Kidney (tissue), 14 donors: Measurements from ENCODE around the gene PNPO. TPM values are rescaled to one million over a fixed set of nuclear protein-coding genes. Genes with fewer than 3 reads are reported as not detected.

Source experiments
- DNase-seq, 5 donors: peaks; one replicate each; pipeline ENCODE4 v3.0.0-alpha.2; 2013 to 2020
- FAIRE-seq: peaks from 2 replicates; lab custom pipeline; 2012; peaks lifted over from hg19 to GRCh38; lab: Jason Lieb, UNC
- H3K27ac ChIP-seq, 2 donors: one replicate each; pipeline ENCODE4 v1.7.0; 2013; ENCODE audit warnings: low read depth in 2 of 2, low read length in 2 of 2, inconsistent platforms in 1 of 2
- H3K27me3 ChIP-seq: one replicate; pipeline ENCODE4 v1.7.1; 2013; ENCODE audit warnings: low read length, inconsistent platforms; ENCODE audit not compliant: control insufficient read depth, insufficient read depth
- H3K36me3 ChIP-seq, 3 donors: one replicate each; pipeline versions ENCODE4 v1.7.0 to v1.7.1; 2013; ENCODE audit warnings: low read length in 3 of 3, control low read depth in 1 of 3, inconsistent platforms in 1 of 3; ENCODE audit not compliant: insufficient read depth in 3 of 3, control insufficient read depth in 2 of 3
- H3K4me1 ChIP-seq, 3 donors: one replicate each; pipeline versions ENCODE4 v1.7.0 to v1.7.1; 2013; ENCODE audit warnings: low read length in 3 of 3, inconsistent platforms in 1 of 3, low read depth in 1 of 3; ENCODE audit not compliant: control insufficient read depth in 2 of 3, insufficient read depth in 2 of 3
- H3K4me3 ChIP-seq, 3 donors: one replicate each; pipeline versions ENCODE4 v1.7.0 to v1.8.1; 2013; ENCODE audit warnings: low read length in 3 of 3, control low read depth in 1 of 3, inconsistent platforms in 1 of 3
- H3K9ac ChIP-seq, 3 donors: one replicate each; pipeline versions ENCODE4 v1.7.0 to v1.7.1; 2013; ENCODE audit warnings: low read length in 3 of 3, control low read depth in 1 of 3, inconsistent platforms in 1 of 3
- H3K9me3 ChIP-seq, 3 donors: one replicate each; pipeline versions ENCODE4 v1.7.0 to v1.7.1; 2013; ENCODE audit warnings: low read length in 3 of 3, control low read depth in 1 of 3, inconsistent platforms in 1 of 3; ENCODE audit not compliant: control insufficient read depth in 2 of 3, insufficient read depth in 1 of 3
- CTCF ChIP-seq: IDR thresholded peaks from 3 replicates; pipeline ENCODE4 v1.5.1; 2012; ENCODE audit warnings: mild to moderate bottlenecking, moderate library complexity, borderline replicate concordance; ENCODE audit not compliant: insufficient read depth; ENCODE audit errors: extremely low read depth
- intact Hi-C: fragments of 100-400 bp; cut with DNase I; formaldehyde crosslinking; loops from one replicate; pipeline ENCODE4 v1.11.1; 2022
- polyA plus RNA-seq: library from polyadenylated mRNA; stranded (reverse); fragments of 350-450 nt; fragmentation: Illumina TruSeq; extraction: RNeasy Lipid Tissue Mini Kit (QIAGEN cat#74804); gene quantifications from one replicate; pipeline ENCODE4 v1.2.3, GENCODE V29; 2014; ENCODE audit warnings: low read depth, low replicate concordance; ENCODE audit not compliant: insufficient read depth
- total RNA-seq: library from RNA; stranded (reverse); fragmentation: NEBNext Ultra II Directional; extraction: Animal tissue kit (Norgen Biotek cat#: 25700); gene quantifications from one replicate; pipeline ENCODE4 v1.2.1, GENCODE V29; 2021
- donor health status: control.
- donor health status: control.
- donor health status: control.
- donor health status: control.
- donor health status: control.
- donor health status: DM: yes; HTN: yes; CAD: no.
- donor health status: Normal renal cell carcinoma (clear cell type).

PNPO gene
- total and polyA plus RNA-seq, 2 donors from 2014 or later, result 45.1 to 55.8 TPM

GRCh38 chr17:47907932-47908562, 33.3 kb upstream of the PNPO start:
- Histone ChIP-seq H3K9ac (no peak overlapping the region), H3K27ac (no peak overlapping the region), H3K4me1 (peaks cover 0 to 30% (median 20%) of the 10 kb centered on the region in 3 donors), H3K27me3 (no peaks in the 10 kb centered on the region), H3K36me3 (no peaks in the 10 kb centered on the region), H3K9me3 (no peaks in the 10 kb centered on the region), H3K4me3 (no peak overlapping the region)
- intact Hi-C loops, result no loop called here
- DNase-seq (no peak), FAIRE-seq (no peak)
- TF ChIP-seq CTCF, result no peak

- Histone ChIP-seq H3K9ac (no peak overlapping the region), H3K36me3 (peaks cover 0 to 12% (median 0%) of the 10 kb centered on the region in 3 donors), H3K4me3 (no peak overlapping the region), H3K27ac (no peak overlapping the region), H3K4me1 (peaks cover 0 to 2% (median 0%) of the 10 kb centered on the region in 3 donors), H3K9me3 (no peaks in the 10 kb centered on the region), H3K27me3 (no peaks in the 10 kb centered on the region)
- intact Hi-C loops, result no loop called here
- DNase-seq, result no peak
- TF ChIP-seq CTCF, result no peak
- FAIRE-seq, result no peak
Observed at GRCh38 chr17:47913050-47913449, 28.3 kb upstream of the PNPO start.

- H3K36me3 ChIP-seq, result peaks cover 0 to 12% (median 0%) of the 10 kb centered on the region in 3 donors
- intact Hi-C loops, result no loop called here
- H3K4me3 ChIP-seq, result no peak overlapping the region
- H3K9me3 ChIP-seq, result no peaks in the 10 kb centered on the region
- no peaks in the 10 kb centered on the region for H3K4me1 ChIP-seq
- H3K9ac ChIP-seq, result no peak overlapping the region
- TF ChIP-seq CTCF, result no peak
- FAIRE-seq (no peak), DNase-seq (no peak)
- H3K27me3 ChIP-seq, result no peaks in the 10 kb centered on the region
- H3K27ac ChIP-seq, result no peak overlapping the region
Observed at GRCh38 chr17:47914306-47914948, 26.9 kb upstream of the PNPO start.
